K562 (cell line): ENCODE measurements around the gene TRIM47. TPM values are rescaled to one million over a fixed set of nuclear protein-coding genes. Genes with fewer than 3 reads are reported as not detected.
A peak's percentile ranks its signal among the peaks of the same experiment; 100 is the strongest.

Experiments used
- CREB1 ChIP-seq, 2 experiments: sonication (generic) in 1 of 2; formaldehyde crosslinking in 1 of 2; IDR thresholded peaks; 2 replicates each; pipeline versions ENCODE4 v1.6.1 to v1.8.0; 2012 to 2022; ENCODE audit warnings: inconsistent platforms in 1 of 2, mild to moderate bottlenecking in 1 of 2, missing genetic modification reagents in 1 of 2, moderate library complexity in 1 of 2
- CTCF ChIP-seq, 3 experiments: IDR thresholded peaks in 2 of 3; conservative IDR thresholded peaks in 1 of 3; 2 replicates each; pipeline ENCODE4 v1.5.1; 2011 to 2012; ENCODE audit warnings: low read length in 3 of 3, mild to moderate bottlenecking in 3 of 3, control low read depth in 2 of 3, improper control_type of control experiment in 1 of 3, inconsistent platforms in 1 of 3, low read depth in 1 of 3, mixed read lengths in 1 of 3, moderate library complexity in 1 of 3; ENCODE audit not compliant: insufficient read depth in 2 of 3
- FOXP1 ChIP-seq: sonication (generic); formaldehyde crosslinking; IDR thresholded peaks from 2 replicates; pipeline ENCODE4 v1.8.0; 2022; ENCODE audit warnings: mild to moderate bottlenecking, missing genetic modification reagents
- GATA2 ChIP-seq: sonication (generic); formaldehyde crosslinking; IDR thresholded peaks from 2 replicates; pipeline ENCODE4 v1.4.0; 2020; ENCODE audit warnings: mild to moderate bottlenecking, missing genetic modification reagents
- KDM4B ChIP-seq, 2 experiments: fragments of 450-650 bp in 1 of 2; sonication (generic) in 1 of 2; IDR thresholded peaks; 2 replicates each; pipeline ENCODE4 v1.6.1; 2016 to 2017; ENCODE audit warnings: borderline replicate concordance in 2 of 2, antibody characterized with exemption in 1 of 2, low read depth in 1 of 2, mild to moderate bottlenecking in 1 of 2
- MBD2 ChIP-seq: sonication (generic); IDR thresholded peaks from 2 replicates; pipeline ENCODE4 v1.6.1; 2016; ENCODE audit warnings: low read depth, borderline replicate concordance
- SMARCA4 ChIP-seq: fragments of 450-650 bp; IDR thresholded peaks from 2 replicates; pipeline ENCODE4 v1.6.1; 2016
- UBTF ChIP-seq, 2 experiments: IDR thresholded peaks; 2 replicates each; pipeline ENCODE4 v1.6.1; 2012; ENCODE audit warnings: improper control_type of control experiment in 2 of 2, low read depth in 2 of 2, low read length in 2 of 2, borderline replicate concordance in 1 of 2
- ZBTB7A ChIP-seq: IDR thresholded peaks from 2 replicates; pipeline ENCODE4 v1.6.1; 2011; ENCODE audit warnings: low read depth, mild to moderate bottlenecking, low read length, moderate library complexity, borderline replicate concordance; ENCODE audit not compliant: control insufficient read depth
- ZMIZ1 ChIP-seq, 2 experiments: fragments of 150-350 bp in 1 of 2; IDR thresholded peaks; 2 replicates each; pipeline ENCODE4 v1.6.1; 2012 to 2016; ENCODE audit warnings: low read depth in 2 of 2, low read length in 2 of 2, mild to moderate bottlenecking in 1 of 2, moderate library complexity in 1 of 2
- polyA plus RNA-seq, 8 experiments: library from polyadenylated mRNA; depleted of rRNA in 4 of 8; stranded (reverse) in 5 of 8; unstranded in 3 of 8; fragments of >200 nt; fragmentation: Nextera tagmentation in 2 of 8; fragmentation: Illumina TruSeq in 1 of 8; extraction: Ambion mirVana in 2 of 8; extraction: Trizol in 1 of 8; gene quantifications; 2 replicates each; pipeline versions ENCODE4 v1.2.1 to v1.2.3, GENCODE V29; 2011 to 2014; ENCODE audit warnings: inconsistent platforms in 1 of 8, missing spikeins in 1 of 8
- total RNA-seq, 7 experiments: library from RNA; depleted of rRNA in 6 of 7; stranded (reverse); fragments of >200 nt in 6 of 7; fragmentation: Illumina TruSeq in 2 of 7; extraction: Trizol in 2 of 7; gene quantifications; 2 replicates each; pipeline versions ENCODE4 v1.2.1 to v1.2.3, GENCODE V29; 2011 to 2021; ENCODE audit warnings: low replicate concordance in 1 of 7
- TF ChIP-seq, protein P1 (sequence below): sonication (generic); formaldehyde crosslinking; IDR thresholded peaks from 2 replicates; pipeline ENCODE4 v1.8.1; 2023; ENCODE audit warnings: mild to moderate bottlenecking, missing genetic modification reagents

TRIM47 gene
- total and polyA plus RNA-seq, 9 of the 15 experiments (the other 6 are each of a cell fraction or from before 2014, with no cell fraction given) = 0.56 to 6.1 (median 3.2) TPM

GRCh38 chr17:75876190-75876937 is 2.0 kb downstream of the TRIM47 start (continued):
- TF ChIP-seq UBTF (IDR thresholded peaks at IDR 0.05; ENCODE audit: borderline replicate concordance in 1 of 2, low read depth in 2 of 2, low read length in 2 of 2) (no peak), KDM4B (IDR thresholded peaks at IDR 0.05; ENCODE audit: borderline replicate concordance in 2 of 2, low read depth in 1 of 2) (no peak), CTCF (IDR thresholded peaks at IDR 0.05 in 2 of 3, conservative IDR thresholded peaks at IDR 0.05 in 1 of 3; ENCODE audit: insufficient read depth in 2 of 3, low read depth in 1 of 3, low read length in 3 of 3) (0 out of 6 replicates have a peak, but pooled peaks of 2 of the 3 experiments have one; percentile 9), CREB1 (IDR thresholded peaks at IDR 0.05) (no peak), CREB1 (CRISPR knock-in tag; IDR thresholded peaks at IDR 0.05) (no peak), SMARCA4 (no peak), MBD2 (no peak), GATA2 (no peak), ZMIZ1 (IDR thresholded peaks at IDR 0.05; ENCODE audit: low read depth in 2 of 2, low read length in 2 of 2) (no peak), ZBTB7A (0 out of 2 replicates have a peak, but pooled peaks have one; percentile 3), FOXP1 (no peak)
- TF ChIP-seq, protein P1, sequence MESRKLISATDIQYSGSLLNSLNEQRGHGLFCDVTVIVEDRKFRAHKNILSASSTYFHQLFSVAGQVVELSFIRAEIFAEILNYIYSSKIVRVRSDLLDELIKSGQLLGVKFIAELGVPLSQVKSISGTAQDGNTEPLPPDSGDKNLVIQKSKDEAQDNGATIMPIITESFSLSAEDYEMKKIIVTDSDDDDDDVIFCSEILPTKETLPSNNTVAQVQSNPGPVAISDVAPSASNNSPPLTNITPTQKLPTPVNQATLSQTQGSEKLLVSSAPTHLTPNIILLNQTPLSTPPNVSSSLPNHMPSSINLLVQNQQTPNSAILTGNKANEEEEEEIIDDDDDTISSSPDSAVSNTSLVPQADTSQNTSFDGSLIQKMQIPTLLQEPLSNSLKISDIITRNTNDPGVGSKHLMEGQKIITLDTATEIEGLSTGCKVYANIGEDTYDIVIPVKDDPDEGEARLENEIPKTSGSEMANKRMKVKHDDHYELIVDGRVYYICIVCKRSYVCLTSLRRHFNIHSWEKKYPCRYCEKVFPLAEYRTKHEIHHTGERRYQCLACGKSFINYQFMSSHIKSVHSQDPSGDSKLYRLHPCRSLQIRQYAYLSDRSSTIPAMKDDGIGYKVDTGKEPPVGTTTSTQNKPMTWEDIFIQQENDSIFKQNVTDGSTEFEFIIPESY (CRISPR knock-in tag) = peak; percentile 31
